SU-DHL-6 (cell line): ENCODE measurements around the gene RBMS1.

Source experiments
- EZH2phosphoT487 ChIP-seq: fragments of 200-600 bp; sonication (generic), shearing (Covaris generic); conservative IDR thresholded peaks from 2 replicates; pipeline ENCODE4 v1.6.1; 2018; ENCODE audit warnings: mild to moderate bottlenecking, antibody characterized with exemption, low read length, moderate library complexity, mixed read lengths
- TF ChIP-seq, protein P1 (sequence below): fragments of 200-600 bp; sonication (generic); IDR thresholded peaks from one replicate; pipeline ENCODE4 v1.5.1; 2017; ENCODE audit warnings: antibody characterized with exemption, mild to moderate bottlenecking, low read length, moderate library complexity; ENCODE audit not compliant: insufficient read depth, poor library complexity, severe bottlenecking

DNA sequence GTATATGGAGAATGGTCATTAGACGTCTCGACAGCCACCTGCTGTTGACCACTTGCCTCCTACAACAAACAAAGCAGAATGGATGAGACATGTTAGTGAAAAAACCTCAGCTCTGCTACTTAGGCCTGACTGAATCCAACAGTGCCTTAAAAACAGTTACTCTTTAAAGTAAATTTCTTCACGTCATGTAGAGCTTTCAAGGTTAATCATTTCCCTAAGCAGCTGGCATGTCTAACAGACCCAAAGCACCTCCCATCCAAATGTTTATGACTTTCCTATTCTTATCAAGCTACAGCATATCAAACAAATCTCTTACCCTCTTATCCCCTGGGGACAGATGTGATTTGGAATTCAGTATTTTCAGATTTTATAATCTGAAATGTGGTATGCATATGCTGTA is 218.0 kb downstream of the RBMS1 start:
- TF ChIP-seq, protein P1, sequence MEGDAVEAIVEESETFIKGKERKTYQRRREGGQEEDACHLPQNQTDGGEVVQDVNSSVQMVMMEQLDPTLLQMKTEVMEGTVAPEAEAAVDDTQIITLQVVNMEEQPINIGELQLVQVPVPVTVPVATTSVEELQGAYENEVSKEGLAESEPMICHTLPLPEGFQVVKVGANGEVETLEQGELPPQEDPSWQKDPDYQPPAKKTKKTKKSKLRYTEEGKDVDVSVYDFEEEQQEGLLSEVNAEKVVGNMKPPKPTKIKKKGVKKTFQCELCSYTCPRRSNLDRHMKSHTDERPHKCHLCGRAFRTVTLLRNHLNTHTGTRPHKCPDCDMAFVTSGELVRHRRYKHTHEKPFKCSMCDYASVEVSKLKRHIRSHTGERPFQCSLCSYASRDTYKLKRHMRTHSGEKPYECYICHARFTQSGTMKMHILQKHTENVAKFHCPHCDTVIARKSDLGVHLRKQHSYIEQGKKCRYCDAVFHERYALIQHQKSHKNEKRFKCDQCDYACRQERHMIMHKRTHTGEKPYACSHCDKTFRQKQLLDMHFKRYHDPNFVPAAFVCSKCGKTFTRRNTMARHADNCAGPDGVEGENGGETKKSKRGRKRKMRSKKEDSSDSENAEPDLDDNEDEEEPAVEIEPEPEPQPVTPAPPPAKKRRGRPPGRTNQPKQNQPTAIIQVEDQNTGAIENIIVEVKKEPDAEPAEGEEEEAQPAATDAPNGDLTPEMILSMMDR: no peak
- no peak for TF ChIP-seq EZH2phosphoT487
